Measurements from ENCODE around the gene RASGRP3. TPM values are rescaled to one million over a fixed set of nuclear protein-coding genes. Genes with fewer than 3 reads are reported as not detected.

Gene RASGRP3
- total RNA-seq, 4 donors from 2014 or later = 2.6 to 42.7 (median 8.6) TPM

DNA sequence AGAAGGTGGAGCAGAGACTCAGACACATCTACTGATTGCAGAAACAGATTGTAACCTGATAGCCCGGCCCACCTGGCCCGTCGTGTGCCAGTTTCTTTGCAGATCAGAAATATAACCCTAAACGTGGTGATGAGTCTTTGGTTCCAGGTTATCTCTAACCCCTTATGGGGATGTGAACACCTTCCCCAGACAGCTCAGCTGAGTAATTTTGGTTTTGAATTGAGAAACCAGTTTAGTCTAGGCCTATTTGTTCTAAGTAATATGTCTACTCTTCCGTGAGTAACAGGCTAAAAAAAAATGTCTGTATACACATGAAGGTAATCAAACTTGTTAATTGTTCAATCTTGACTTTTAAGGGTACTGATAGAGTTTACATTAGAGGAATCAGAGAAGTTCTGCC lies 35.7 kb downstream of the RASGRP3 start:
- intact Hi-C loops (cut with DNase I; ENCODE audit: low total_unique reads) = no loop called here
- Histone ChIP-seq H3K9me3 (no peaks in the 10 kb centered on the region), H3K36me3 (no peaks in the 10 kb centered on the region), H3K4me3 (no peak overlapping the region), H3K27me3 (no peaks in the 10 kb centered on the region), H3K4me1 (no peaks in the 10 kb centered on the region), H3K27ac (no peak overlapping the region)
- DNase-seq = no peak
- TF ChIP-seq POLR2A (IDR thresholded peaks at IDR 0.05) = no peak
- TF ChIP-seq, protein P1, sequence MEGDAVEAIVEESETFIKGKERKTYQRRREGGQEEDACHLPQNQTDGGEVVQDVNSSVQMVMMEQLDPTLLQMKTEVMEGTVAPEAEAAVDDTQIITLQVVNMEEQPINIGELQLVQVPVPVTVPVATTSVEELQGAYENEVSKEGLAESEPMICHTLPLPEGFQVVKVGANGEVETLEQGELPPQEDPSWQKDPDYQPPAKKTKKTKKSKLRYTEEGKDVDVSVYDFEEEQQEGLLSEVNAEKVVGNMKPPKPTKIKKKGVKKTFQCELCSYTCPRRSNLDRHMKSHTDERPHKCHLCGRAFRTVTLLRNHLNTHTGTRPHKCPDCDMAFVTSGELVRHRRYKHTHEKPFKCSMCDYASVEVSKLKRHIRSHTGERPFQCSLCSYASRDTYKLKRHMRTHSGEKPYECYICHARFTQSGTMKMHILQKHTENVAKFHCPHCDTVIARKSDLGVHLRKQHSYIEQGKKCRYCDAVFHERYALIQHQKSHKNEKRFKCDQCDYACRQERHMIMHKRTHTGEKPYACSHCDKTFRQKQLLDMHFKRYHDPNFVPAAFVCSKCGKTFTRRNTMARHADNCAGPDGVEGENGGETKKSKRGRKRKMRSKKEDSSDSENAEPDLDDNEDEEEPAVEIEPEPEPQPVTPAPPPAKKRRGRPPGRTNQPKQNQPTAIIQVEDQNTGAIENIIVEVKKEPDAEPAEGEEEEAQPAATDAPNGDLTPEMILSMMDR (IDR thresholded peaks at IDR 0.05) = no peak

DNA sequence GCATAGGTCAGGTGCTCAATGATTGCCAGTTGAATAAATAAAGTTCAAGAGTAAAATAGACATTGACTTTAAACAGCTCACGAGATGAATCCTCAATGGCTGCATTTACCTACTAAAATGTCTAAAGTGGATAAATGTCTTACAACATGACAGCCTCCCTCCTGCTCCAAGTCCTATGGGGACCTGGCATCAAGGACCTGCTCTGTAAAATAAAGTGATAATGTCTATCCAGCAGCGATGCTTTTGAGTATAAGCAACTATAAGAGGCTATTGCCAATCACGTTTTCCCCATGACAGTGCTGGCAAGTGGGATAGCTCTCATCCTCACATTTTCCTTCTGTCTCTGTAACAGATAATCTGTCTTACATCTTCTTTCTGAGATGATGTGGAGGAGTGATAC lies 37.0 kb downstream of the RASGRP3 start:
- TF ChIP-seq, protein P1 (IDR thresholded peaks at IDR 0.05) = no peak
- no peak for TF ChIP-seq POLR2A (IDR thresholded peaks at IDR 0.05)
- Histone ChIP-seq H3K27me3 (no peaks in the 10 kb centered on the region), H3K4me3 (no peak overlapping the region), H3K9me3 (no peaks in the 10 kb centered on the region), H3K27ac (no peak overlapping the region), H3K4me1 (no peaks in the 10 kb centered on the region), H3K36me3 (no peaks in the 10 kb centered on the region)
- intact Hi-C loops (cut with DNase I; ENCODE audit: low total_unique reads) = no loop called here
- no peak for DNase-seq

DNA sequence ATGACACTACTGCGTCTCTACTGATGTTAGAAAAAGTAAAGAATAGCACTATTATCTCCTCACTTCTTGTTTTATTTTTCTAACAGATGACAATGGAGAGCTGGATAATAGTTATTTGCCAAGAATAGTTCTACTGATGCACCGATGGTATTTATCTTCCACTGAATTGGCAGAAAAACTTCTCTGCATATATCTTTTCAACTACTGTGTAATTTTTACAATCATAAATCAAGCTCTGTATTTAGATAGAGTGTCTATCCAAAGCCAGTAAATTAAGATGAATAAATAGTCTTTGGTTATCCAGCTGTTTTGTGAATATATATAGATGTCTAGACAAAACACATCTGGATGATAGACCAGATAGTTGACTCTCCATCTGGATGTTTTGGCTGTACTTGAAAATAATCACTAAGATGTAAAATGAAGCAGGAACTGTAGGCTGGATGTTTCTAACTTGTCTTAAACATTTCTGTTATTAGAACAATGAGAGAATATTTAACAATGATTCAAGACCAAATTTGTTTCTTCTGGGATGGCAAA lies 40.1 kb downstream of the RASGRP3 start:
- no peak for DNase-seq
- Histone ChIP-seq H3K27me3 (no peaks in the 10 kb centered on the region), H3K27ac (no peak overlapping the region), H3K36me3 (no peaks in the 10 kb centered on the region), H3K4me1 (no peaks in the 10 kb centered on the region), H3K4me3 (no peak overlapping the region), H3K9me3 (no peaks in the 10 kb centered on the region)
- intact Hi-C loops (cut with DNase I; ENCODE audit: low total_unique reads) = no loop called here
- no peak for TF ChIP-seq POLR2A (IDR thresholded peaks at IDR 0.05)
- TF ChIP-seq, protein P1 (IDR thresholded peaks at IDR 0.05) = no peak

DNA sequence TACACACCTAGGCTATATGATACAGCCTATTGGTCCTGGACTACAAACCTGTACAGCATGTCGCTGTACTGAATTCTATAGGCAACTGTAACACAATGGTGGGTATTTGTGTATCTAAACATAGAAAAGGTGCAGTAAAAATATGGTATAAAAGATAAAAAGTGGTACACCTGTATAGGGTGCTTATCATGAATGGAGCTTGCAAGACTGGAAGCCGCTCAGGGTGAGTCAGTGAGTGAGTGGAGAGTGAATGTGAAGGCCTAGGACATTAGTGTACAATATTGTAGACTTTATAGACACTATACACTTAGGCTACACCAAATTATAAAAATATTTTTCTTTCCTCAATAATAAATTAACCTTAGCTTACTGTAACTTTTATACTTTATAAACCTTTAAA lies 41.8 kb downstream of the RASGRP3 start:
- H3K27ac ChIP-seq = no peak overlapping the region
- TF ChIP-seq, protein P1 (IDR thresholded peaks at IDR 0.05) = no peak
- TF ChIP-seq POLR2A (IDR thresholded peaks at IDR 0.05) = no peak

DNA sequence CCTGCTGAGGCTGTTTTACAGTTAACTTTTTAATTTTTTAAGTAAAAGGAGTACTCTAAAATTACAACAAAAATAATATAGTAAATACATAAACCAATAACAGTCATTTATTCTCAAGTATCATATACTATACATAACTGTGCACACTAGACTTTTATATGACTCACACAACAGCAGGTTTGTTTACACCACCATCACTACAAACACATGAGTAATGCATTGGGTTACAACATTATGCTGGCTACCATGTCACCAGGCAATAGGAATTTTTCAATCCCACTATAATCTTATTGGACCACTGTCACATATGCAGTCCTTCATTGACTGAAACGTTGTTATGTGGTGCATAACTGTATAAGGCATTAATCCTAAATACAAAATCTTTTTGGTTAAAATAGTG lies 42.5 kb downstream of the RASGRP3 start:
- Histone ChIP-seq H3K4me3 (no peak overlapping the region), H3K4me1 (no peaks in the 10 kb centered on the region), H3K27me3 (no peaks in the 10 kb centered on the region), H3K36me3 (no peaks in the 10 kb centered on the region), H3K9me3 (no peaks in the 10 kb centered on the region), H3K27ac (no peak overlapping the region)
- intact Hi-C loops (cut with DNase I; ENCODE audit: low total_unique reads) = no loop called here
- TF ChIP-seq, protein P1 (IDR thresholded peaks at IDR 0.05) = no peak
- TF ChIP-seq POLR2A (IDR thresholded peaks at IDR 0.05) = no peak
- no peak for DNase-seq

More for the DNA sequence above, 41.8 kb downstream of the RASGRP3 start:
- no peaks in the 10 kb centered on the region for H3K36me3 ChIP-seq
- intact Hi-C loops (cut with DNase I; ENCODE audit: low total_unique reads) = no loop called here
- no peaks in the 10 kb centered on the region for H3K4me1 ChIP-seq
- no peak overlapping the region for H3K4me3 ChIP-seq
- H3K27me3 ChIP-seq = no peaks in the 10 kb centered on the region
- no peaks in the 10 kb centered on the region for H3K9me3 ChIP-seq
- DNase-seq = no peak

Measured in uterus (tissue), 4 donors.